OCI-LY3 (cell line): ENCODE measurements around the gene NPHP4.

Source experiments
- H2AFZ ChIP-seq: fragments of 200-600, 300-600 bp; shearing (Covaris generic); 2 replicates; pipeline ENCODE4 v1.6.0; 2014; ENCODE audit warnings: antibody characterized with exemption, low read depth, low read length
- H3K27ac ChIP-seq: fragments of 200-600, 300-600 bp; sonication (generic); 2 replicates; pipeline ENCODE4 v1.5.1; 2014; ENCODE audit warnings: mild to moderate bottlenecking, low read length, moderate library complexity, mixed read lengths
- H3K27me3 ChIP-seq: fragments of 200-600, 300-600 bp; sonication (generic); 2 replicates; pipeline ENCODE4 v1.6.1; 2014; ENCODE audit warnings: low read depth, low read length, mixed read lengths
- H3K36me3 ChIP-seq: fragments of 200-600, 300-600 bp; sonication (generic); replicated peaks from 2 replicates; pipeline ENCODE3; 2014; ENCODE audit warnings: low read depth, low read length, mixed read lengths
- H3K4me1 ChIP-seq: fragments of 300-600, 200-600 bp; sonication (generic); 2 replicates; pipeline ENCODE4 v1.6.1; 2014; ENCODE audit warnings: low read length, mixed read lengths
- H3K4me2 ChIP-seq: fragments of 200-600, 300-600 bp; sonication (generic); 2 replicates; pipeline ENCODE4 v1.6.1; 2014; ENCODE audit warnings: low read length, mixed read lengths
- H3K4me3 ChIP-seq: fragments of 300-600, 200-600 bp; sonication (generic); 2 replicates; pipeline ENCODE4 v1.5.1; 2014; ENCODE audit warnings: antibody characterized with exemption, mild to moderate bottlenecking, low read length, moderate library complexity
- H3K79me2 ChIP-seq: fragments of 300-600, 200-600 bp; shearing (Covaris generic); 2 replicates; pipeline ENCODE4 v1.6.1; 2014; ENCODE audit warnings: mild to moderate bottlenecking, low read length, mixed read lengths
- H3K9ac ChIP-seq: fragments of 300-600, 200-600 bp; shearing (Covaris generic); 2 replicates; pipeline ENCODE4 v1.6.0; 2014; ENCODE audit warnings: mild to moderate bottlenecking, low read length, moderate library complexity
- H3K9me3 ChIP-seq: fragments of 200-600, 300-600 bp; shearing (Covaris generic); 2 replicates; pipeline ENCODE4 v1.6.1; 2014; ENCODE audit warnings: low read length, mixed read lengths; ENCODE audit not compliant: insufficient read depth
- H4K20me1 ChIP-seq: fragments of 200-600, 300-600 bp; sonication (generic); 2 replicates; pipeline ENCODE4 v1.6.1; 2016; ENCODE audit warnings: low read length, mixed read lengths; ENCODE audit not compliant: insufficient read depth
- EZH2phosphoT487 ChIP-seq: fragments of 200-600 bp; shearing (Covaris generic); IDR thresholded peaks from 2 replicates; pipeline ENCODE4 v1.6.1; 2018; ENCODE audit warnings: antibody characterized with exemption, mixed run types, low read depth
- TF ChIP-seq, protein P1 (sequence below): fragments of 200-600, 300-600 bp; sonication (generic); IDR thresholded peaks from 2 replicates; pipeline ENCODE4 v1.5.1; 2014; ENCODE audit warnings: antibody characterized with exemption, low read length, low read depth

The NPHP4 gene

DNA sequence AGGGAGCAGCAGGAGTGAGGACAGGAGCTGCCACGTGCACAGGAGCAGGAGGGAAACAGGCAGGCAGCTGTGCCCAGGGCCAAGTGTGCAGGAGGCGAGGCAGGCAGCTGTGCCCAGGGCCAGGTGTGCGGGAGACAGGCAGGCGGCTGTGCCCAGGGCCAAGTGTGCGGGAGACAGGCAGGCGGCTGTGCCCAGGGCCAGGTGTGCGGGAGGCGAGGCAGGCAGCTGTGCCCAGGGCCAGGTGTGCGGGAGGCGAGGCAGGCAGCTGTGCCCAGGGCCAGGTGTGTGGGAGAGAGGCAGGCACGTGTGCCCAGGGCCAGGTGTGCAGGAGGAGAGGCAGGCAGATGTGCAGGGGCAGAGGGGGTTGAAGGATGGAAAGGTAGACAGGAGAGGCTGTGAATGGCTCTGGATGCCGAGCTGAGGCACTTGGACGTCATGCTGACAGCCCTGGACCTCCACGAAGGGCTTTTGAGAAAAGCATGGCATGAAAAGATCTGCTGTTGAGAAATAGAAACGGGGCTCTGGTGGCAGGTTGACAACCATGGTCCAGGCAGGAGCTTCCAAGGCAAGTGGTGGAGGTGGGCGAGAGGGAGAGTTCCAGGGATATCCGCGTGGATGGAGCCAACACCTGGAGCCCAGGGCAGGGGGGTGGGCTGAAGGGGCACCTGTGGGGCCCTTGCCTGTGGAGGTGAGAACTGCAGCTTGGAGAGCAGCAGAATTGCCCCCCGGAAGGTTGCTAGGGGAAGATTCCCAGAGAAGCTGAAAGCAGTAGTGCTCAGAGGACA, 19.1 kb upstream of the NPHP4 start:
- no peak overlapping the region for H3K4me3 ChIP-seq
- no peak overlapping the region for H3K4me2 ChIP-seq

DNA sequence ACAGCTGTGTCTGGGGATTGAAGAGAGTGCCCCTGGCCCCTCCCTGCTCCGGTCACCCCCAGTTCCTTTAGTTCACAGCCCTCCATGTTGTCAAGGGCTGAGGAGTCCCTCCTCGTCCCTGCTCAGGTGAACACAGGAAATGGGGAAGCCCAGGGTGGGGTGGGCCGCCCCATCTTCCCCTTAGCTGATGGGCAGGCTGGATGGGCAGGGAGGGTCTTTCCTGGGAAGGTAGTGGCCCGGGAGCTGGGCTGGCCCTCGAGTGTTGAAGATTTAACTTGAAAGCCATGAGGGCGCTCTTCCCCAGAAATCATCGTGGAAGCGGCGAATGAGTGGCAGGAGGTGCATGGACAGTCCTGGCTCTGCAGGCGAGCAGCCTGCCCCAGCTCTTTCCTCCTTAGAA, 18.3 kb upstream of the NPHP4 start:
- H4K20me1 ChIP-seq = 0 out of 2 replicates have a peak, but pooled peaks cover 2% of the 10 kb centered on the region
- H3K4me2 ChIP-seq = no peak overlapping the region
- H3K9me3 ChIP-seq = no peaks in the 10 kb centered on the region
- H3K4me3 ChIP-seq = no peak overlapping the region
- no peaks in the 10 kb centered on the region for H3K36me3 ChIP-seq
- no peak overlapping the region for H3K9ac ChIP-seq
- H2AFZ ChIP-seq = no peak overlapping the region
- H3K27me3 ChIP-seq = no peaks in the 10 kb centered on the region
- TF ChIP-seq, protein P1, sequence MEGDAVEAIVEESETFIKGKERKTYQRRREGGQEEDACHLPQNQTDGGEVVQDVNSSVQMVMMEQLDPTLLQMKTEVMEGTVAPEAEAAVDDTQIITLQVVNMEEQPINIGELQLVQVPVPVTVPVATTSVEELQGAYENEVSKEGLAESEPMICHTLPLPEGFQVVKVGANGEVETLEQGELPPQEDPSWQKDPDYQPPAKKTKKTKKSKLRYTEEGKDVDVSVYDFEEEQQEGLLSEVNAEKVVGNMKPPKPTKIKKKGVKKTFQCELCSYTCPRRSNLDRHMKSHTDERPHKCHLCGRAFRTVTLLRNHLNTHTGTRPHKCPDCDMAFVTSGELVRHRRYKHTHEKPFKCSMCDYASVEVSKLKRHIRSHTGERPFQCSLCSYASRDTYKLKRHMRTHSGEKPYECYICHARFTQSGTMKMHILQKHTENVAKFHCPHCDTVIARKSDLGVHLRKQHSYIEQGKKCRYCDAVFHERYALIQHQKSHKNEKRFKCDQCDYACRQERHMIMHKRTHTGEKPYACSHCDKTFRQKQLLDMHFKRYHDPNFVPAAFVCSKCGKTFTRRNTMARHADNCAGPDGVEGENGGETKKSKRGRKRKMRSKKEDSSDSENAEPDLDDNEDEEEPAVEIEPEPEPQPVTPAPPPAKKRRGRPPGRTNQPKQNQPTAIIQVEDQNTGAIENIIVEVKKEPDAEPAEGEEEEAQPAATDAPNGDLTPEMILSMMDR = no peak
- TF ChIP-seq EZH2phosphoT487 = no peak
- no peaks in the 10 kb centered on the region for H3K4me1 ChIP-seq
- no peaks in the 10 kb centered on the region for H3K79me2 ChIP-seq
- H3K27ac ChIP-seq = no peak overlapping the region

More for the DNA sequence above, 19.1 kb upstream of the NPHP4 start:
- no peak for TF ChIP-seq EZH2phosphoT487
- TF ChIP-seq, protein P1 = no peak
- Histone ChIP-seq H3K4me1 (no peaks in the 10 kb centered on the region), H3K9ac (no peak overlapping the region), H3K36me3 (no peaks in the 10 kb centered on the region), H3K9me3 (no peaks in the 10 kb centered on the region), H3K79me2 (no peaks in the 10 kb centered on the region), H3K27me3 (no peaks in the 10 kb centered on the region), H3K27ac (no peak overlapping the region), H2AFZ (no peak overlapping the region), H4K20me1 (0 out of 2 replicates have a peak, but pooled peaks cover 2% of the 10 kb centered on the region)

DNA sequence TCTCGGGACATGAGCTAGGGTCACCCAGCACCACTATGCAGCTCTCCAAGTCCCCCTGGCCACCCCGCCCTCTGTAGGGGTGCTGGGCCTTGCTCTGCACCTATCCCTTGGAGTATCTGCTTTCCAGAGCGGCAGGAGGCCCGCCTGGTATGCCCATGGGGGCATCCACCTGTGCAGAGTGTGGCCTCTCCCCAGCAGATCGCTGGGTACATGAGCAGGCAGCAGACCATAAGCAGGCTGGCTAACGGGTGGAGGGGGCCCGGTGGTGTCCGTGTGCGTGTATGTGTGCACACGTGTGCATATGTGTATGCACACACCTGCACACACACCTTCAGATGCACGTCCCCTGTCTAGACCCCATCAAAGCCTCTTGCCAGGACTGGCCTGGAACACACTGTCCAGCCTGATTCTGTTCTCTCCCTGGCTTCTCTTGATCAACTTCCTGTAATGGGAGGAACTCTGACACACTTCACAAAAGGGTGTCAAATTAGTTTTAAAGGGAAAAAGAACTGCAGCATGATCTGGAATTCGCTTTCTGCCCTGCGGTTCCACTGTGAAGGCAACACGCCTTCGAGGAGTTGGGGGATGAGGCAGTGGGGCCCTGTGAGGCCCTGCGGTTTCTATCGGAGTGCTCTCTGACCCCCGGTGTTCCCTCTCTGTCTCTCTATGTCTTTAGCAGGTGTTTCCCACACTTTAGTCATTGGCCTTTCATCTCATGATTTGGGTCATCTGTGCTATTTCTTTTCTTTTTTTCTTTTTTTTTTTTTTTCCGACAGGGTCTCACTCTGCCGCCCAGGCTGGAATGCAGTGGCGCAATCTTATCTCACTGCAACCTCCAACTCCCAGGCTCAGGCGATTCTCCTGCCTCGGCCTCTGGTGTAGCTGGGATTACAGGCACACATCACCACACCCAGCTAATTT, 17.2 kb upstream of the NPHP4 start:
- Histone ChIP-seq H3K27me3 (no peaks in the 10 kb centered on the region), H3K36me3 (no peaks in the 10 kb centered on the region), H3K4me3 (no peak overlapping the region), H3K9ac (no peak overlapping the region), H3K9me3 (no peaks in the 10 kb centered on the region), H4K20me1 (0 out of 2 replicates have a peak, but pooled peaks cover 2% of the 10 kb centered on the region), H3K27ac (no peak overlapping the region), H3K79me2 (no peaks in the 10 kb centered on the region), H3K4me2 (no peak overlapping the region), H2AFZ (no peak overlapping the region), H3K4me1 (no peaks in the 10 kb centered on the region)
- TF ChIP-seq, protein P1 = no peak
- no peak for TF ChIP-seq EZH2phosphoT487

DNA sequence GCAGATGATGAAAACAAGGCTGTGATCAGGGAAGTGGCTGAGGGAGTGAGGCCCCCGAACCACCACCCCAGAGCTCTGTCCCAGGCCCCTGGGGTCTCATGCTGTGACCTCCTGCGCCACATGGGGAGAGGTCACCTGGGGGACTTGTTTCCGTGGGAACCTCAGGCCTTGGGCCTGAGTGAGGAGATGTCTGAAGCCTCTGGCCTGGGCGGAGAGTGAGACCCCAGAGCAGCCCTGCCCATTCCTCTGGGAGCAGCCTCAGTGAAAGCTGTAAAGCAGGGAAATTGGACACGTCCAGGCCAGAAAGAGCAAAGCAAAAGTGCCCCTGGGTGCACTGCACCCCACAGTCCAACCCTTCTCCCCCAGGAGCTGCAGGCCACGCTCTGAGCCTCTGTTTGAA, 16.5 kb upstream of the NPHP4 start:
- no peak for TF ChIP-seq EZH2phosphoT487
- TF ChIP-seq, protein P1 = no peak
- no peaks in the 10 kb centered on the region for H3K27me3 ChIP-seq
- H2AFZ ChIP-seq = no peak overlapping the region
- H3K9me3 ChIP-seq = no peaks in the 10 kb centered on the region
- H3K4me2 ChIP-seq = no peak overlapping the region
- no peak overlapping the region for H3K4me3 ChIP-seq
- H3K36me3 ChIP-seq = no peaks in the 10 kb centered on the region
- no peak overlapping the region for H3K9ac ChIP-seq
- no peaks in the 10 kb centered on the region for H3K79me2 ChIP-seq
- no peak overlapping the region for H3K27ac ChIP-seq
- no peaks in the 10 kb centered on the region for H3K4me1 ChIP-seq
- 0 out of 2 replicates have a peak, but pooled peaks cover 2% of the 10 kb centered on the region for H4K20me1 ChIP-seq
